ENCODE measurements around the gene LIPI. TPM values are rescaled to one million over a fixed set of nuclear protein-coding genes. Genes with fewer than 3 reads are reported as not detected.

LIPI gene
- polyA plus RNA-seq, 1 donor from 2014 or later: not detected

DNA sequence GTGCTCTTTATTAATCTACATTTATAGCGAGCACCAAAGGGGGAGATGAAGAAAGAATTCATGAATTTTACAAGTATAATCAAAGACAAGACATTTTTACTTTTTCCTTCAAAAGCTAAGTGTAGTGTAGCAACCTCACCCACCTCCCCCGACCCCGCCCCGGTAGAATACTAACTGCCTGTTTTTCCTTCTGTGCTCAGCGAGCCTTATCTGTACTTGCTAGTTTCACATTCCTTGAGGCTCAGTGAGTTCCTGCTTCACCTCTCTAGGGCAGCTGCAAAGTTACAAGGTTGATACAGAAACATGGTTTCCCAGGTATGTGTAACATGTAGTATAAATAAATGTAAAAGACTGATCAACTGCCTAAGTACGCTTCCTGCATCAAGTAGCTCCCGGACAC, 86.5 kb downstream of the LIPI start:
- no peaks in the 10 kb centered on the region for H3K9me2 ChIP-seq (ENCODE audit: insufficient read depth, low read length)
- H3K27me3 ChIP-seq (ENCODE audit: insufficient read depth, low read depth, low read length): no peaks in the 10 kb centered on the region
- no peaks in the 10 kb centered on the region for H3F3A ChIP-seq (ENCODE audit: insufficient read depth, low read length, poor library complexity, severe bottlenecking)
- no peak overlapping the region for H3K27ac ChIP-seq (ENCODE audit: low read length)
- H3K9me3 ChIP-seq (ENCODE audit: low read length): no peaks in the 10 kb centered on the region
- H3K9ac ChIP-seq (ENCODE audit: low read length): no peak overlapping the region
- H2AFZ ChIP-seq (ENCODE audit: low read depth, low read length): no peak overlapping the region
- H3K36me3 ChIP-seq (ENCODE audit: insufficient read depth, low read length): no peaks in the 10 kb centered on the region
- no peaks in the 10 kb centered on the region for H3K79me2 ChIP-seq (replicated peaks; ENCODE audit: insufficient read depth, low read length)
- no peak overlapping the region for H3K4me2 ChIP-seq (ENCODE audit: low read length)
- no peak for TF ChIP-seq SMC3 (conservative IDR thresholded peaks at IDR 0.05; ENCODE audit: poor library complexity)
- TF ChIP-seq TAF1 (IDR thresholded peaks at IDR 0.05; ENCODE audit: low read depth): no peak
- no peak for TF ChIP-seq EP300 (conservative IDR thresholded peaks at IDR 0.05; ENCODE audit: poor library complexity, severe bottlenecking)
- no peak for TF ChIP-seq EZH2 (IDR thresholded peaks at IDR 0.05; ENCODE audit: borderline replicate concordance, insufficient read depth, low read length, poor library complexity, severe bottlenecking)
- TF ChIP-seq POLR2AphosphoS5 (IDR thresholded peaks at IDR 0.05): no peak
- TF ChIP-seq, protein P1, sequence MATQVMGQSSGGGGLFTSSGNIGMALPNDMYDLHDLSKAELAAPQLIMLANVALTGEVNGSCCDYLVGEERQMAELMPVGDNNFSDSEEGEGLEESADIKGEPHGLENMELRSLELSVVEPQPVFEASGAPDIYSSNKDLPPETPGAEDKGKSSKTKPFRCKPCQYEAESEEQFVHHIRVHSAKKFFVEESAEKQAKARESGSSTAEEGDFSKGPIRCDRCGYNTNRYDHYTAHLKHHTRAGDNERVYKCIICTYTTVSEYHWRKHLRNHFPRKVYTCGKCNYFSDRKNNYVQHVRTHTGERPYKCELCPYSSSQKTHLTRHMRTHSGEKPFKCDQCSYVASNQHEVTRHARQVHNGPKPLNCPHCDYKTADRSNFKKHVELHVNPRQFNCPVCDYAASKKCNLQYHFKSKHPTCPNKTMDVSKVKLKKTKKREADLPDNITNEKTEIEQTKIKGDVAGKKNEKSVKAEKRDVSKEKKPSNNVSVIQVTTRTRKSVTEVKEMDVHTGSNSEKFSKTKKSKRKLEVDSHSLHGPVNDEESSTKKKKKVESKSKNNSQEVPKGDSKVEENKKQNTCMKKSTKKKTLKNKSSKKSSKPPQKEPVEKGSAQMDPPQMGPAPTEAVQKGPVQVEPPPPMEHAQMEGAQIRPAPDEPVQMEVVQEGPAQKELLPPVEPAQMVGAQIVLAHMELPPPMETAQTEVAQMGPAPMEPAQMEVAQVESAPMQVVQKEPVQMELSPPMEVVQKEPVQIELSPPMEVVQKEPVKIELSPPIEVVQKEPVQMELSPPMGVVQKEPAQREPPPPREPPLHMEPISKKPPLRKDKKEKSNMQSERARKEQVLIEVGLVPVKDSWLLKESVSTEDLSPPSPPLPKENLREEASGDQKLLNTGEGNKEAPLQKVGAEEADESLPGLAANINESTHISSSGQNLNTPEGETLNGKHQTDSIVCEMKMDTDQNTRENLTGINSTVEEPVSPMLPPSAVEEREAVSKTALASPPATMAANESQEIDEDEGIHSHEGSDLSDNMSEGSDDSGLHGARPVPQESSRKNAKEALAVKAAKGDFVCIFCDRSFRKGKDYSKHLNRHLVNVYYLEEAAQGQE (IDR thresholded peaks at IDR 0.05; ENCODE audit: borderline replicate concordance): no peak
- TF ChIP-seq RAD21 (conservative IDR thresholded peaks at IDR 0.05): no peak
- TF ChIP-seq, protein P2, sequence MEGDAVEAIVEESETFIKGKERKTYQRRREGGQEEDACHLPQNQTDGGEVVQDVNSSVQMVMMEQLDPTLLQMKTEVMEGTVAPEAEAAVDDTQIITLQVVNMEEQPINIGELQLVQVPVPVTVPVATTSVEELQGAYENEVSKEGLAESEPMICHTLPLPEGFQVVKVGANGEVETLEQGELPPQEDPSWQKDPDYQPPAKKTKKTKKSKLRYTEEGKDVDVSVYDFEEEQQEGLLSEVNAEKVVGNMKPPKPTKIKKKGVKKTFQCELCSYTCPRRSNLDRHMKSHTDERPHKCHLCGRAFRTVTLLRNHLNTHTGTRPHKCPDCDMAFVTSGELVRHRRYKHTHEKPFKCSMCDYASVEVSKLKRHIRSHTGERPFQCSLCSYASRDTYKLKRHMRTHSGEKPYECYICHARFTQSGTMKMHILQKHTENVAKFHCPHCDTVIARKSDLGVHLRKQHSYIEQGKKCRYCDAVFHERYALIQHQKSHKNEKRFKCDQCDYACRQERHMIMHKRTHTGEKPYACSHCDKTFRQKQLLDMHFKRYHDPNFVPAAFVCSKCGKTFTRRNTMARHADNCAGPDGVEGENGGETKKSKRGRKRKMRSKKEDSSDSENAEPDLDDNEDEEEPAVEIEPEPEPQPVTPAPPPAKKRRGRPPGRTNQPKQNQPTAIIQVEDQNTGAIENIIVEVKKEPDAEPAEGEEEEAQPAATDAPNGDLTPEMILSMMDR (IDR thresholded peaks at IDR 0.05; ENCODE audit: poor library complexity, severe bottlenecking): no peak
- TF ChIP-seq MXI1 (conservative IDR thresholded peaks at IDR 0.05; ENCODE audit: poor library complexity, severe bottlenecking): no peak
- no peaks in the 10 kb centered on the region for H4K20me1 ChIP-seq (ENCODE audit: insufficient read depth)
- H3K4me3 ChIP-seq (ENCODE audit: low read length): no peak overlapping the region

DNA sequence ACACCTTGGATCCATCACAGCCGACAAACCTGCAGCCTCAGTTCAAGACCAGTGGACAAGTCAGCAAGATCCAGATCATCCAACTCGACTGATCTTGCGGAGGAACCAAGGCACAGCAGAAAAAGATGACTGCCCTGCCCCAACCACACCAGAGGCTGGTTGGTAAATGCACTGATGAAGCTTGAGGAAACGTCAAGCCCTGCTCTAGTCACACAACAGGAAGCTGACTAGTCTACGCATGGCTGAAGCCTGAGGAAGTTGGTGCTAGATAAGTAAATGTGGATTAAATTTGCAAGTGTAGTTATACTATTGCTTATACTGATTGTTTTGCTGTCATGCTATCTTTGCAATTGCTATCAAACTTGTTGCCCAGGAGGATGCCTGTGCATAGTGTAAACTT, 89.0 kb downstream of the LIPI start:
- no peak overlapping the region for H3K4me2 ChIP-seq (ENCODE audit: low read length)
- H3K9ac ChIP-seq (ENCODE audit: low read length): no peak overlapping the region
- H3K27ac ChIP-seq (ENCODE audit: low read length): no peak overlapping the region
- no peaks in the 10 kb centered on the region for H4K20me1 ChIP-seq (ENCODE audit: insufficient read depth)
- H3K36me3 ChIP-seq (ENCODE audit: insufficient read depth, low read length): no peaks in the 10 kb centered on the region
- no peaks in the 10 kb centered on the region for H3F3A ChIP-seq (ENCODE audit: insufficient read depth, low read length, poor library complexity, severe bottlenecking)
- no peak for TF ChIP-seq RAD21 (conservative IDR thresholded peaks at IDR 0.05)
- TF ChIP-seq, protein P2 (IDR thresholded peaks at IDR 0.05; ENCODE audit: poor library complexity, severe bottlenecking): no peak
- no peak for TF ChIP-seq POLR2AphosphoS5 (IDR thresholded peaks at IDR 0.05)
- TF ChIP-seq EP300 (conservative IDR thresholded peaks at IDR 0.05; ENCODE audit: poor library complexity, severe bottlenecking): no peak
- TF ChIP-seq EZH2 (IDR thresholded peaks at IDR 0.05; ENCODE audit: borderline replicate concordance, insufficient read depth, low read length, poor library complexity, severe bottlenecking): no peak
- TF ChIP-seq, protein P1 (IDR thresholded peaks at IDR 0.05; ENCODE audit: borderline replicate concordance): no peak
- no peak for TF ChIP-seq MXI1 (conservative IDR thresholded peaks at IDR 0.05; ENCODE audit: poor library complexity, severe bottlenecking)
- no peak for TF ChIP-seq TAF1 (IDR thresholded peaks at IDR 0.05; ENCODE audit: low read depth)
- TF ChIP-seq SMC3 (conservative IDR thresholded peaks at IDR 0.05; ENCODE audit: poor library complexity): no peak
- no peak overlapping the region for H2AFZ ChIP-seq (ENCODE audit: low read depth, low read length)
- H3K9me2 ChIP-seq (ENCODE audit: insufficient read depth, low read length): no peaks in the 10 kb centered on the region
- no peak overlapping the region for H3K4me3 ChIP-seq (ENCODE audit: low read length)
- H3K79me2 ChIP-seq (replicated peaks; ENCODE audit: insufficient read depth, low read length): no peaks in the 10 kb centered on the region
- no peaks in the 10 kb centered on the region for H3K9me3 ChIP-seq (ENCODE audit: low read length)
- H3K27me3 ChIP-seq (ENCODE audit: insufficient read depth, low read depth, low read length): no peaks in the 10 kb centered on the region

Data from neural cell (in vitro differentiated cells).